ENCODE data around the gene KRTAP4-2. TPM values are rescaled to one million over a fixed set of nuclear protein-coding genes. Genes with fewer than 3 reads are reported as not detected.

The KRTAP4-2 gene
- total and polyA plus RNA-seq, 9 of the 15 experiments (the other 6 are each of a cell fraction or from before 2014, with no cell fraction given) = not detected

DNA sequence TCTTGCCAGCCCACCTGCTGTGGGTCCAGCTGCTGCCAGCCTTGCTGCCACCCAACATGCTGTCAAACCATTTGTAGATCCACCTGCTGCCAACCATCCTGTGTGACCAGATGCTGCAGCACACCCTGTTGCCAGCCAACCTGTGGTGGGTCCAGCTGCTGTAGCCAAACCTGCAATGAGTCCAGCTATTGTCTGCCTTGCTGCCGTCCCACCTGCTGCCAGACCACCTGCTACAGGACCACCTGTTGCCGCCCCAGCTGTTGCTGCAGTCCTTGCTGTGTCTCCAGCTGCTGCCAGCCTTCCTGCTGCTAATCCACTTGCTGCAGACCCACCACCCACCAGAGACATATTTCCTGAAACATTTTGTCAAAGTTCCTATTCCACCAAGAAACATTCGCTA, 12.3 kb upstream of the KRTAP4-2 start:
- Histone ChIP-seq H3K9ac (ENCODE audit: insufficient read depth in 1 of 2, low read depth in 2 of 2, low read length in 2 of 2) (no peak overlapping the region), H3K27ac (ENCODE audit: extremely low read depth, low read depth, low read length) (no peak overlapping the region), H2AFZ (ENCODE audit: low read depth, low read length) (no peak overlapping the region), H3K79me2 (ENCODE audit: control insufficient read depth, insufficient read depth, low read length) (no peaks in the 10 kb centered on the region), H3K9me1 (ENCODE audit: control insufficient read depth, insufficient read depth, low read length) (no peaks in the 10 kb centered on the region), H3K36me3 (ENCODE audit: control insufficient read depth, insufficient read depth, low read length) (no peaks in the 10 kb centered on the region), H4K20me1 (replicated peaks; ENCODE audit: control insufficient read depth, insufficient read depth, low read length) (no peaks in the 10 kb centered on the region), H3K4me3 (no peak overlapping the region), H3K9me3 (replicated peaks; ENCODE audit: control insufficient read depth, insufficient read depth, low read depth, low read length) (no peaks in the 10 kb centered on the region), H3K4me1 (replicated peaks in 1 of 2; ENCODE audit: control insufficient read depth in 2 of 2, insufficient read depth in 2 of 2, low read length in 2 of 2) (no peaks in the 10 kb centered on the region), H3K27me3 (ENCODE audit: control insufficient read depth in 2 of 2, insufficient read depth in 2 of 2, low read length in 2 of 2) (peaks cover 0 to 5% of the 10 kb centered on the region in 2 experiments; a peak in 3 of 5 replicates), H3K4me2 (ENCODE audit: insufficient read depth, low read length) (no peak overlapping the region)
- WGBS (ENCODE audit: insufficient coverage, low coverage, missing lambda C conversion rate) = 3% methylated on average over 3 of the region's 3 CpGs
- DNase-seq (ENCODE audit: extremely low read depth in 1 of 4, low spot score in 3 of 4) (no peak), ATAC-seq (no peak), FAIRE-seq (no peak)
- ChIA-PET CTCF (ENCODE audit: low intra/inter-chr PET ratio) (no interaction called here), POLR2A (no interaction called here)
- no TSS peak for BruUV-seq (replicated peaks)
- intact Hi-C loops (cut with micrococcal nuclease) = no loop called here
- in situ Hi-C loops (cut with MboI) = no loop called here
- TF ChIP-seq ZSCAN32 (CRISPR knock-in tag; IDR thresholded peaks at IDR 0.05) (no peak), ZNF124 (CRISPR knock-in tag; IDR thresholded peaks at IDR 0.05) (no peak), ZFP36 (IDR thresholded peaks at IDR 0.05; ENCODE audit: low read depth, low read length, partially characterized antibody) (no peak), XRCC4 (IDR thresholded peaks at IDR 0.05; ENCODE audit: extremely low read depth, insufficient read depth, insufficient read length) (no peak), MYBL2 (IDR thresholded peaks at IDR 0.05; ENCODE audit: low read depth) (no peak), MYBL2 (CRISPR knock-in tag; IDR thresholded peaks at IDR 0.05; ENCODE audit: borderline replicate concordance) (no peak), TCF3 (CRISPR knock-in tag; IDR thresholded peaks at IDR 0.05) (no peak), FUS (optimal IDR thresholded peaks at IDR 0.05; ENCODE audit: low read depth, low read length) (no peak), ZNF644 (tag; IDR thresholded peaks at IDR 0.05; ENCODE audit: low read depth) (no peak), ILF3 (IDR thresholded peaks at IDR 0.05; ENCODE audit: borderline replicate concordance) (no peak)
- TF ChIP-seq, protein P1, sequence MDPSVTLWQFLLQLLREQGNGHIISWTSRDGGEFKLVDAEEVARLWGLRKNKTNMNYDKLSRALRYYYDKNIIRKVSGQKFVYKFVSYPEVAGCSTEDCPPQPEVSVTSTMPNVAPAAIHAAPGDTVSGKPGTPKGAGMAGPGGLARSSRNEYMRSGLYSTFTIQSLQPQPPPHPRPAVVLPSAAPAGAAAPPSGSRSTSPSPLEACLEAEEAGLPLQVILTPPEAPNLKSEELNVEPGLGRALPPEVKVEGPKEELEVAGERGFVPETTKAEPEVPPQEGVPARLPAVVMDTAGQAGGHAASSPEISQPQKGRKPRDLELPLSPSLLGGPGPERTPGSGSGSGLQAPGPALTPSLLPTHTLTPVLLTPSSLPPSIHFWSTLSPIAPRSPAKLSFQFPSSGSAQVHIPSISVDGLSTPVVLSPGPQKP (CRISPR knock-in tag; IDR thresholded peaks at IDR 0.05) = no peak
- TF ChIP-seq, protein P2, sequence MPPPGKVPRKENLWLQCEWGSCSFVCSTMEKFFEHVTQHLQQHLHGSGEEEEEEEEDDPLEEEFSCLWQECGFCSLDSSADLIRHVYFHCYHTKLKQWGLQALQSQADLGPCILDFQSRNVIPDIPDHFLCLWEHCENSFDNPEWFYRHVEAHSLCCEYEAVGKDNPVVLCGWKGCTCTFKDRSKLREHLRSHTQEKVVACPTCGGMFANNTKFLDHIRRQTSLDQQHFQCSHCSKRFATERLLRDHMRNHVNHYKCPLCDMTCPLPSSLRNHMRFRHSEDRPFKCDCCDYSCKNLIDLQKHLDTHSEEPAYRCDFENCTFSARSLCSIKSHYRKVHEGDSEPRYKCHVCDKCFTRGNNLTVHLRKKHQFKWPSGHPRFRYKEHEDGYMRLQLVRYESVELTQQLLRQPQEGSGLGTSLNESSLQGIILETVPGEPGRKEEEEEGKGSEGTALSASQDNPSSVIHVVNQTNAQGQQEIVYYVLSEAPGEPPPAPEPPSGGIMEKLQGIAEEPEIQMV (tag; conservative IDR thresholded peaks at IDR 0.05; ENCODE audit: low read depth) = no peak
- TF ChIP-seq, protein P3, sequence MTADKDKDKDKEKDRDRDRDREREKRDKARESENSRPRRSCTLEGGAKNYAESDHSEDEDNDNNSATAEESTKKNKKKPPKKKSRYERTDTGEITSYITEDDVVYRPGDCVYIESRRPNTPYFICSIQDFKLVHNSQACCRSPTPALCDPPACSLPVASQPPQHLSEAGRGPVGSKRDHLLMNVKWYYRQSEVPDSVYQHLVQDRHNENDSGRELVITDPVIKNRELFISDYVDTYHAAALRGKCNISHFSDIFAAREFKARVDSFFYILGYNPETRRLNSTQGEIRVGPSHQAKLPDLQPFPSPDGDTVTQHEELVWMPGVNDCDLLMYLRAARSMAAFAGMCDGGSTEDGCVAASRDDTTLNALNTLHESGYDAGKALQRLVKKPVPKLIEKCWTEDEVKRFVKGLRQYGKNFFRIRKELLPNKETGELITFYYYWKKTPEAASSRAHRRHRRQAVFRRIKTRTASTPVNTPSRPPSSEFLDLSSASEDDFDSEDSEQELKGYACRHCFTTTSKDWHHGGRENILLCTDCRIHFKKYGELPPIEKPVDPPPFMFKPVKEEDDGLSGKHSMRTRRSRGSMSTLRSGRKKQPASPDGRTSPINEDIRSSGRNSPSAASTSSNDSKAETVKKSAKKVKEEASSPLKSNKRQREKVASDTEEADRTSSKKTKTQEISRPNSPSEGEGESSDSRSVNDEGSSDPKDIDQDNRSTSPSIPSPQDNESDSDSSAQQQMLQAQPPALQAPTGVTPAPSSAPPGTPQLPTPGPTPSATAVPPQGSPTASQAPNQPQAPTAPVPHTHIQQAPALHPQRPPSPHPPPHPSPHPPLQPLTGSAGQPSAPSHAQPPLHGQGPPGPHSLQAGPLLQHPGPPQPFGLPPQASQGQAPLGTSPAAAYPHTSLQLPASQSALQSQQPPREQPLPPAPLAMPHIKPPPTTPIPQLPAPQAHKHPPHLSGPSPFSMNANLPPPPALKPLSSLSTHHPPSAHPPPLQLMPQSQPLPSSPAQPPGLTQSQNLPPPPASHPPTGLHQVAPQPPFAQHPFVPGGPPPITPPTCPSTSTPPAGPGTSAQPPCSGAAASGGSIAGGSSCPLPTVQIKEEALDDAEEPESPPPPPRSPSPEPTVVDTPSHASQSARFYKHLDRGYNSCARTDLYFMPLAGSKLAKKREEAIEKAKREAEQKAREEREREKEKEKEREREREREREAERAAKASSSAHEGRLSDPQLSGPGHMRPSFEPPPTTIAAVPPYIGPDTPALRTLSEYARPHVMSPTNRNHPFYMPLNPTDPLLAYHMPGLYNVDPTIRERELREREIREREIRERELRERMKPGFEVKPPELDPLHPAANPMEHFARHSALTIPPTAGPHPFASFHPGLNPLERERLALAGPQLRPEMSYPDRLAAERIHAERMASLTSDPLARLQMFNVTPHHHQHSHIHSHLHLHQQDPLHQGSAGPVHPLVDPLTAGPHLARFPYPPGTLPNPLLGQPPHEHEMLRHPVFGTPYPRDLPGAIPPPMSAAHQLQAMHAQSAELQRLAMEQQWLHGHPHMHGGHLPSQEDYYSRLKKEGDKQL (CRISPR knock-in tag; IDR thresholded peaks at IDR 0.05; ENCODE audit: borderline replicate concordance) = no peak
